Coronary artery (tissue), 2 donors: ENCODE results near the gene ADH1A.

Experiments
- DNase-seq: peaks from one replicate; pipeline ENCODE4 v3.0.0-alpha.2; 2017; ENCODE audit warnings: low spot score
- H3K27ac ChIP-seq, 2 donors: fragments of 200-600 bp; sonication (generic); one replicate each; pipeline ENCODE4 v1.5.1; 2016 to 2019
- H3K4me3 ChIP-seq: fragments of 200-600 bp; sonication (generic); 2 replicates; pipeline ENCODE4 v1.5.1; 2016; ENCODE audit warnings: mild to moderate bottlenecking, moderate library complexity
- CTCF ChIP-seq: fragments of 200-600 bp; sonication (generic); IDR thresholded peaks from one replicate; pipeline ENCODE4 v1.5.1; 2019; ENCODE audit warnings: antibody characterized with exemption

ADH1A gene

GRCh38 chr4:99310389-99310788 is 19.6 kb upstream of the ADH1A start:
- H3K4me3 ChIP-seq = no peak overlapping the region
- TF ChIP-seq CTCF = no peak
- DNase-seq = no peak
- H3K27ac ChIP-seq = no peak overlapping the region

- Histone ChIP-seq H3K4me3 (no peak overlapping the region), H3K27ac (no peak overlapping the region)
- TF ChIP-seq CTCF = no peak
- DNase-seq = no peak
Observed at GRCh38 chr4:99305638-99306400, 15.0 kb upstream of the ADH1A start.

- peak overlapping the region; percentile 67 to 83 for H3K27ac ChIP-seq
- no peak overlapping the region for H3K4me3 ChIP-seq
- DNase-seq = no peak
- TF ChIP-seq CTCF = no peak
Observed at GRCh38 chr4:99301376-99302164, 10.8 kb upstream of the ADH1A start.

GRCh38 chr4:99300934-99301333 is 10.1 kb upstream of the ADH1A start:
- no peak overlapping the region for H3K4me3 ChIP-seq
- TF ChIP-seq CTCF = no peak
- DNase-seq = peak; percentile 86
- peak overlapping the region; percentile 67 to 83 for H3K27ac ChIP-seq

- TF ChIP-seq CTCF = no peak
- Histone ChIP-seq H3K4me3 (no peak overlapping the region), H3K27ac (no peak overlapping the region)
Observed at GRCh38 chr4:99293357-99293756, 2.6 kb upstream of the ADH1A start.

GRCh38 chr4:99285387-99285786 is 5.4 kb downstream of the ADH1A start:
- no peak overlapping the region for H3K4me3 ChIP-seq
- H3K27ac ChIP-seq = no peak overlapping the region
- DNase-seq = no peak
- TF ChIP-seq CTCF = no peak

More at GRCh38 chr4:99293357-99293756, 2.6 kb upstream of the ADH1A start:
- no peak for DNase-seq
